Fibroblast of lung (primary cell): ENCODE results near the gene GLYATL1B. TPM values are rescaled to one million over a fixed set of nuclear protein-coding genes. Genes with fewer than 3 reads are reported as not detected.

Experiments used
- DNase-seq, 2 donors: peaks; one replicate each; pipeline versions ENCODE4 v3.0.0 to v3.0.0-alpha.2; 2010; ENCODE audit warnings: low read depth in 2 of 2
- H2AFZ ChIP-seq: 2 replicates; pipeline ENCODE4 v1.5.1; 2012; ENCODE audit warnings: low read length, control low read depth, inconsistent platforms
- H3K27ac ChIP-seq: 2 replicates; pipeline ENCODE4 v1.5.1; 2011; ENCODE audit warnings: low read length, control low read depth; ENCODE audit not compliant: insufficient read depth
- H3K27me3 ChIP-seq: 2 replicates; pipeline ENCODE4 v1.5.1; 2011; ENCODE audit warnings: mild to moderate bottlenecking, low read length; ENCODE audit not compliant: control insufficient read depth, insufficient read depth
- H3K36me3 ChIP-seq: 2 replicates; pipeline ENCODE4 v1.5.1; 2011; ENCODE audit warnings: low read length; ENCODE audit not compliant: control insufficient read depth, insufficient read depth
- H3K4me1 ChIP-seq: 2 replicates; pipeline ENCODE4 v1.5.1; 2011; ENCODE audit warnings: low read length; ENCODE audit not compliant: control insufficient read depth, insufficient read depth; ENCODE audit errors: extremely low read depth
- H3K4me2 ChIP-seq: 2 replicates; pipeline ENCODE4 v1.5.1; 2011; ENCODE audit warnings: low read length, control low read depth; ENCODE audit not compliant: insufficient read depth; ENCODE audit errors: extremely low read depth
- H3K4me3 ChIP-seq, 4 experiments: fragments of 200-600 bp in 1 of 4; sonication (generic) in 1 of 4; replicated peaks in 1 of 4; 2 replicates each; pipeline ENCODE4 v1.5.1; 2011 to 2016; ENCODE audit warnings: low read length in 4 of 4, low read depth in 3 of 4, mild to moderate bottlenecking in 3 of 4, control low read depth in 2 of 4, inconsistent platforms in 1 of 4, mixed read lengths in 1 of 4; ENCODE audit not compliant: insufficient read depth in 1 of 4; ENCODE audit errors: control extremely low read depth in 1 of 4
- H3K79me2 ChIP-seq: 2 replicates; pipeline ENCODE4 v1.5.1; 2012; ENCODE audit warnings: mild to moderate bottlenecking, low read length, inconsistent platforms; ENCODE audit not compliant: control insufficient read depth, insufficient read depth
- H3K9ac ChIP-seq: 2 replicates; pipeline ENCODE4 v1.5.1; 2011; ENCODE audit warnings: mild to moderate bottlenecking, low read length, control low read depth; ENCODE audit not compliant: insufficient read depth
- H3K9me3 ChIP-seq: 2 replicates; pipeline ENCODE4 v1.5.1; 2012; ENCODE audit warnings: low read depth, low read length; ENCODE audit not compliant: control insufficient read depth, insufficient read depth
- H4K20me1 ChIP-seq: 2 replicates; pipeline ENCODE4 v1.5.1; 2011; ENCODE audit warnings: low read length; ENCODE audit not compliant: control insufficient read depth, insufficient read depth; ENCODE audit errors: extremely low read depth
- EZH2 ChIP-seq: IDR thresholded peaks from 2 replicates; pipeline ENCODE4 v1.5.1; 2012; ENCODE audit warnings: low read length, control low read depth, mild to moderate bottlenecking; ENCODE audit errors: missing control alignments
- polyA plus RNA-seq, 2 donors: library from polyadenylated mRNA; depleted of rRNA in 1 of 2; stranded (reverse) in 1 of 2; unstranded in 1 of 2; fragments of >200 nt; gene quantifications; 2 replicates each; pipeline ENCODE4 v1.2.1, GENCODE V29; 2011 to 2012; ENCODE audit warnings: missing spikeins in 1 of 2
- total RNA-seq: library from RNA; depleted of rRNA; stranded (reverse); fragments of >200 nt; gene quantifications from 2 replicates; pipeline ENCODE4 v1.2.1, GENCODE V29; 2014
- TF ChIP-seq, protein P1 (sequence below), 2 donors: IDR thresholded peaks in 1 of 2; conservative IDR thresholded peaks in 1 of 2; 1 replicate in 1 of 2; 2 replicates in 1 of 2; pipeline ENCODE4 v1.5.1; 2011 to 2012; ENCODE audit warnings: low read length in 2 of 2, control low read depth in 1 of 2, inconsistent platforms in 1 of 2, low read depth in 1 of 2, mild to moderate bottlenecking in 1 of 2

GLYATL1B gene
- total and polyA plus RNA-seq, 2 donors (not counting 1 experiment from before 2014, with no cell fraction given), result not detected

- Histone ChIP-seq H3K4me3 (no peak overlapping the region), H3K9ac (no peak overlapping the region), H3K4me1 (peaks cover 3% of the 10 kb centered on the region), H3K4me2 (no peak overlapping the region), H3K9me3 (no peaks in the 10 kb centered on the region), H3K27ac (no peak overlapping the region), H3K79me2 (no peaks in the 10 kb centered on the region), H3K27me3 (no peaks in the 10 kb centered on the region), H2AFZ (no peak overlapping the region), H3K36me3 (no peaks in the 10 kb centered on the region), H4K20me1 (no peaks in the 10 kb centered on the region)
- DNase-seq, result no peak
- no peak for TF ChIP-seq EZH2
- TF ChIP-seq, protein P1, sequence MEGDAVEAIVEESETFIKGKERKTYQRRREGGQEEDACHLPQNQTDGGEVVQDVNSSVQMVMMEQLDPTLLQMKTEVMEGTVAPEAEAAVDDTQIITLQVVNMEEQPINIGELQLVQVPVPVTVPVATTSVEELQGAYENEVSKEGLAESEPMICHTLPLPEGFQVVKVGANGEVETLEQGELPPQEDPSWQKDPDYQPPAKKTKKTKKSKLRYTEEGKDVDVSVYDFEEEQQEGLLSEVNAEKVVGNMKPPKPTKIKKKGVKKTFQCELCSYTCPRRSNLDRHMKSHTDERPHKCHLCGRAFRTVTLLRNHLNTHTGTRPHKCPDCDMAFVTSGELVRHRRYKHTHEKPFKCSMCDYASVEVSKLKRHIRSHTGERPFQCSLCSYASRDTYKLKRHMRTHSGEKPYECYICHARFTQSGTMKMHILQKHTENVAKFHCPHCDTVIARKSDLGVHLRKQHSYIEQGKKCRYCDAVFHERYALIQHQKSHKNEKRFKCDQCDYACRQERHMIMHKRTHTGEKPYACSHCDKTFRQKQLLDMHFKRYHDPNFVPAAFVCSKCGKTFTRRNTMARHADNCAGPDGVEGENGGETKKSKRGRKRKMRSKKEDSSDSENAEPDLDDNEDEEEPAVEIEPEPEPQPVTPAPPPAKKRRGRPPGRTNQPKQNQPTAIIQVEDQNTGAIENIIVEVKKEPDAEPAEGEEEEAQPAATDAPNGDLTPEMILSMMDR (conservative IDR thresholded peaks at IDR 0.05 in 1 of 2, IDR thresholded peaks at IDR 0.05 in 1 of 2; ENCODE audit: low read depth in 1 of 2, low read length in 2 of 2), result no peak
Observed at GRCh38 chr11:59114344-59114743, 28.2 kb downstream of the GLYATL1B start.

- Histone ChIP-seq H3K27ac (no peak overlapping the region), H3K27me3 (no peaks in the 10 kb centered on the region), H3K4me1 (peaks cover 3% of the 10 kb centered on the region), H3K4me2 (no peak overlapping the region), H4K20me1 (no peaks in the 10 kb centered on the region), H3K9ac (no peak overlapping the region), H3K36me3 (no peaks in the 10 kb centered on the region), H2AFZ (no peak overlapping the region), H3K4me3 (no peak overlapping the region), H3K79me2 (no peaks in the 10 kb centered on the region), H3K9me3 (no peaks in the 10 kb centered on the region)
- TF ChIP-seq EZH2, result no peak
- no peak for DNase-seq
Observed at GRCh38 chr11:59115553-59115952, 29.4 kb downstream of the GLYATL1B start.

GRCh38 chr11:59117774-59118173 is 31.7 kb downstream of the GLYATL1B start:
- Histone ChIP-seq H3K36me3 (no peaks in the 10 kb centered on the region), H4K20me1 (no peaks in the 10 kb centered on the region), H3K4me1 (no peaks in the 10 kb centered on the region), H2AFZ (no peak overlapping the region), H3K27ac (no peak overlapping the region), H3K9ac (no peak overlapping the region), H3K9me3 (no peaks in the 10 kb centered on the region), H3K4me3 (no peak overlapping the region), H3K79me2 (no peaks in the 10 kb centered on the region), H3K27me3 (no peaks in the 10 kb centered on the region), H3K4me2 (no peak overlapping the region)
- no peak for DNase-seq
- TF ChIP-seq, protein P1 (conservative IDR thresholded peaks at IDR 0.05 in 1 of 2, IDR thresholded peaks at IDR 0.05 in 1 of 2; ENCODE audit: low read depth in 1 of 2, low read length in 2 of 2), result no peak
- TF ChIP-seq EZH2, result no peak
